OCI-LY1 (cell line): ENCODE results near the gene KCNMB1.

Experiments
- H2AFZ ChIP-seq: fragments of 200-600 bp; sonication (generic), shearing (Covaris generic); 2 replicates; pipeline ENCODE4 v1.6.0; 2014; ENCODE audit warnings: antibody characterized with exemption, mild to moderate bottlenecking, low read length
- H3F3A ChIP-seq: fragments of 200-600 bp; sonication (generic), shearing (Covaris generic); 2 replicates; pipeline ENCODE4 v1.6.0; 2014; ENCODE audit warnings: mild to moderate bottlenecking, antibody characterized with exemption, low read length, moderate library complexity; ENCODE audit not compliant: insufficient read depth
- H3K27ac ChIP-seq: fragments of 200-600 bp; sonication (generic); 2 replicates; pipeline ENCODE4 v1.5.1; 2014; ENCODE audit warnings: low read length, mixed run types, mild to moderate bottlenecking, low read depth; ENCODE audit not compliant: poor library complexity, severe bottlenecking
- H3K27me3 ChIP-seq: fragments of 200-600 bp; sonication (generic); 2 replicates; pipeline ENCODE4 v1.6.0; 2014; ENCODE audit warnings: antibody characterized with exemption, mild to moderate bottlenecking, low read length, moderate library complexity; ENCODE audit not compliant: insufficient read depth
- H3K36me3 ChIP-seq: fragments of 200-600 bp; sonication (generic); 2 replicates; pipeline ENCODE4 v1.6.1; 2014; ENCODE audit warnings: mild to moderate bottlenecking, antibody characterized with exemption, low read length, moderate library complexity, mixed read lengths; ENCODE audit not compliant: insufficient read depth
- H3K4me1 ChIP-seq: fragments of 200-600 bp; sonication (generic); 2 replicates; pipeline ENCODE4 v1.5.1; 2014; ENCODE audit warnings: mild to moderate bottlenecking, low read length, moderate library complexity; ENCODE audit not compliant: insufficient read depth, severe bottlenecking
- H3K4me2 ChIP-seq: fragments of 200-600 bp; sonication (generic), shearing (Covaris generic); 2 replicates; pipeline ENCODE4 v1.6.1; 2014; ENCODE audit warnings: low read length
- H3K4me3 ChIP-seq: fragments of 200-600 bp; sonication (generic); 2 replicates; pipeline ENCODE4 v1.5.1; 2014; ENCODE audit warnings: low read length, low read depth, mild to moderate bottlenecking, mixed read lengths; ENCODE audit not compliant: poor library complexity, severe bottlenecking
- H3K79me2 ChIP-seq: fragments of 200-600 bp; shearing (Covaris generic); 2 replicates; pipeline ENCODE4 v1.6.1; 2016; ENCODE audit warnings: mixed run types, low read length, mixed read lengths; ENCODE audit not compliant: insufficient read depth
- H3K9ac ChIP-seq: fragments of 200-600 bp; sonication (generic), shearing (Covaris generic); 2 replicates; pipeline ENCODE4 v1.6.1; 2014; ENCODE audit warnings: mild to moderate bottlenecking, low read length, mixed read lengths
- H3K9me2 ChIP-seq: fragments of 200-600 bp; sonication (generic), shearing (Covaris generic); 2 replicates; pipeline ENCODE4 v1.6.1; 2014; ENCODE audit warnings: low read depth, mild to moderate bottlenecking, low read length, mixed read lengths
- H3K9me3 ChIP-seq: fragments of 200-600 bp; shearing (Covaris generic); 2 replicates; pipeline ENCODE4 v1.6.1; 2014; ENCODE audit warnings: low read length, mixed read lengths
- H4K20me1 ChIP-seq: fragments of 200-600 bp; sonication (generic), shearing (Covaris generic); 2 replicates; pipeline ENCODE4 v1.6.0; 2016; ENCODE audit warnings: mild to moderate bottlenecking, low read length; ENCODE audit not compliant: insufficient read depth
- EZH2 ChIP-seq: fragments of 200-600 bp; sonication (generic), shearing (Covaris generic); IDR thresholded peaks from 2 replicates; pipeline ENCODE4 v1.8.0; 2017; ENCODE audit warnings: borderline replicate concordance, mixed run types, mild to moderate bottlenecking, antibody characterized with exemption, low read length, moderate library complexity, mixed read lengths
- TF ChIP-seq, protein P1 (sequence below): fragments of 200-600 bp; sonication (generic), shearing (Covaris generic); IDR thresholded peaks from 2 replicates; pipeline ENCODE4 v1.5.1; 2017; ENCODE audit warnings: mild to moderate bottlenecking, antibody characterized with exemption, low read length, moderate library complexity, mixed read lengths

Gene KCNMB1

DNA sequence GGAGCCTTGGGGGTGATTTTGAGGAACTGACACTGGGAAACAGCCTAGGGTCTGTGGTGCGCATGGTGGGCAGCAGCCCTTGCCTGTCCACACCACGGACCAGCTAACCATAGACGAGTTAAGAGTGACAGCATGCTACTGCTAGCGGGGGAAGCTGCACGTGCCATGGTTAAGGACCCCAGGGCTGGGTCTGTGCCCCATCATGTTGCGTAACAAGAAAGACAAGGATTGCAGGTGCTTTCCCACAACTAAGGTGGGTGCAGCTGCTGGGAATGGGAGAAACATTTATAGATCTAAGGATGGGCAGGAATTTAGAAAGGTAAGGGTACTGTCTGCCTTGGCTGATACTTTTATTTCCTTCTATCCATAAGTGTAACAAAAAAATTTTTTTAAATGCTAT lies 17.9 kb upstream of the KCNMB1 start:
- Histone ChIP-seq H3K4me1 (no peaks in the 10 kb centered on the region), H3K9me2 (no peaks in the 10 kb centered on the region), H3K9me3 (no peaks in the 10 kb centered on the region), H3K4me2 (no peak overlapping the region), H3K36me3 (no peaks in the 10 kb centered on the region), H3K27ac (no peak overlapping the region), H3K79me2 (no peaks in the 10 kb centered on the region), H2AFZ (no peak overlapping the region), H3F3A (no peaks in the 10 kb centered on the region), H3K9ac (no peak overlapping the region), H4K20me1 (no peaks in the 10 kb centered on the region), H3K4me3 (no peak overlapping the region), H3K27me3 (no peaks in the 10 kb centered on the region)
- TF ChIP-seq, protein P1, sequence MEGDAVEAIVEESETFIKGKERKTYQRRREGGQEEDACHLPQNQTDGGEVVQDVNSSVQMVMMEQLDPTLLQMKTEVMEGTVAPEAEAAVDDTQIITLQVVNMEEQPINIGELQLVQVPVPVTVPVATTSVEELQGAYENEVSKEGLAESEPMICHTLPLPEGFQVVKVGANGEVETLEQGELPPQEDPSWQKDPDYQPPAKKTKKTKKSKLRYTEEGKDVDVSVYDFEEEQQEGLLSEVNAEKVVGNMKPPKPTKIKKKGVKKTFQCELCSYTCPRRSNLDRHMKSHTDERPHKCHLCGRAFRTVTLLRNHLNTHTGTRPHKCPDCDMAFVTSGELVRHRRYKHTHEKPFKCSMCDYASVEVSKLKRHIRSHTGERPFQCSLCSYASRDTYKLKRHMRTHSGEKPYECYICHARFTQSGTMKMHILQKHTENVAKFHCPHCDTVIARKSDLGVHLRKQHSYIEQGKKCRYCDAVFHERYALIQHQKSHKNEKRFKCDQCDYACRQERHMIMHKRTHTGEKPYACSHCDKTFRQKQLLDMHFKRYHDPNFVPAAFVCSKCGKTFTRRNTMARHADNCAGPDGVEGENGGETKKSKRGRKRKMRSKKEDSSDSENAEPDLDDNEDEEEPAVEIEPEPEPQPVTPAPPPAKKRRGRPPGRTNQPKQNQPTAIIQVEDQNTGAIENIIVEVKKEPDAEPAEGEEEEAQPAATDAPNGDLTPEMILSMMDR, result no peak
- TF ChIP-seq EZH2, result no peak

DNA sequence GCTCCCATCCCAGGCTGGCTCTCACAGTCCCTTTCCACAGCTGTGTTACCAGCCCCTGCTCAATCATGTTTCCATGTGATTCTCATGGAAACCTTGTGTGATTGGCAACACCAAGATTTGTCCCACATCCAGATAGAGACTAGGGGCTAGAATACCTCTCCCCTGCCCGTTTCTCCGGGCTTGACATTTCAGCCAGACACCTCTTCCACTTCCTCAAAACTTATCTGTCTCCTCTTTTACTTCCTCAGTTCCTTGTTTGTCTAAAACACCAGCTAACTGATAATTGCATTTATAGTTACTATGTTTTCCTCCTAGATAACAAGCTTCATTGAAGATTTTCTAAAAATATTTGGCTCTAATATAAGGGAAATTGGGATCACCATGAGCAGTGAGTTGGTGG lies 16.6 kb upstream of the KCNMB1 start:
- TF ChIP-seq, protein P1, result no peak
- no peak for TF ChIP-seq EZH2
- H3K4me2 ChIP-seq, result no peak overlapping the region
- H3K9ac ChIP-seq, result no peak overlapping the region
- H3F3A ChIP-seq, result no peaks in the 10 kb centered on the region
- no peaks in the 10 kb centered on the region for H3K27me3 ChIP-seq
- no peak overlapping the region for H3K4me3 ChIP-seq
- no peaks in the 10 kb centered on the region for H3K9me3 ChIP-seq
- H3K27ac ChIP-seq, result no peak overlapping the region
- H2AFZ ChIP-seq, result no peak overlapping the region
- no peaks in the 10 kb centered on the region for H4K20me1 ChIP-seq
- no peaks in the 10 kb centered on the region for H3K36me3 ChIP-seq
- H3K9me2 ChIP-seq, result no peaks in the 10 kb centered on the region
- H3K4me1 ChIP-seq, result no peaks in the 10 kb centered on the region
- no peaks in the 10 kb centered on the region for H3K79me2 ChIP-seq

DNA sequence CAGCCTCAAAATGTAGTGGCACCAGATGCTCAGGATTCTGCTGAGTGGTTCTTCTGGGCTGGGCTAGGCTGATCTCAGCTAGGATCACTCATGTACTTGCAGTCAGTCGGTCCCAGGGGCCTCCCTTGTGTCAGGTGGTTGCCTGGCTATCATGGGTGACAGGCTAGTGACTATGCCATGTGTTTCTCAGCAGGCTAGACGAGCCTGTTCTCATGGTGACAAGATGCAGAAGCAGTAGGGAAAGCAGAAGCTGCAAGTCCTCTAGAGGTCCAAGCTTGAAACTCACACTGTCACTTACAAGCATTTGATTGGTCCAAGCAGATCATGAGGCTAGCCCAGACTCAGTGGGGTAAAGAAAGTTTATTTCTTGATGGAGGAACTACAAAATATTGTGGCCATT lies 15.2 kb upstream of the KCNMB1 start:
- H3K9ac ChIP-seq, result no peak overlapping the region
- H3K79me2 ChIP-seq, result no peaks in the 10 kb centered on the region
- no peak overlapping the region for H3K4me2 ChIP-seq
- H3K4me3 ChIP-seq, result no peak overlapping the region
- no peaks in the 10 kb centered on the region for H3K9me3 ChIP-seq
- H3K36me3 ChIP-seq, result no peaks in the 10 kb centered on the region
- no peak overlapping the region for H2AFZ ChIP-seq
- H3F3A ChIP-seq, result no peaks in the 10 kb centered on the region
- no peaks in the 10 kb centered on the region for H3K9me2 ChIP-seq
- no peaks in the 10 kb centered on the region for H3K4me1 ChIP-seq
- H3K27me3 ChIP-seq, result no peaks in the 10 kb centered on the region
- no peak overlapping the region for H3K27ac ChIP-seq
- H4K20me1 ChIP-seq, result no peaks in the 10 kb centered on the region
- TF ChIP-seq, protein P1, result no peak
- TF ChIP-seq EZH2, result no peak
